Lung (tissue), 12 donors: ENCODE data around the gene C2orf49. TPM values are rescaled to one million over a fixed set of nuclear protein-coding genes. Genes with fewer than 3 reads are reported as not detected.

Experiments
- ATAC-seq: fragments of 200-7000 bp; cut with Tn5 transposase; one replicate; pipeline ENCODE4 v1.9.1; 2020; ENCODE audit warnings: moderate number of reproducible peaks; ENCODE audit not compliant: insufficient read depth, low FRiP score
- DNase-seq, 3 donors: peaks; one replicate each; pipeline ENCODE4 v3.0.0-alpha.2; 2013 to 2017
- H3K27ac ChIP-seq, 2 donors: one replicate each; pipeline ENCODE4 v1.5.1; 2013; ENCODE audit warnings: mild to moderate bottlenecking in 2 of 2, moderate library complexity in 2 of 2, control low read depth in 1 of 2, inconsistent platforms in 1 of 2, low read depth in 1 of 2, low read length in 1 of 2
- H3K27me3 ChIP-seq, 3 donors: one replicate each; pipeline ENCODE4 v1.5.1; 2013; ENCODE audit warnings: low read length in 2 of 3; ENCODE audit not compliant: control insufficient read depth in 3 of 3, insufficient read depth in 3 of 3
- H3K36me3 ChIP-seq, 4 donors: one replicate each; pipeline ENCODE4 v1.5.1; 2013; ENCODE audit warnings: low read length in 4 of 4, mild to moderate bottlenecking in 1 of 4, moderate library complexity in 1 of 4; ENCODE audit not compliant: control insufficient read depth in 4 of 4, insufficient read depth in 4 of 4
- H3K4me1 ChIP-seq, 5 donors: one replicate each; pipeline ENCODE4 v1.5.1; 2013; ENCODE audit warnings: low read length in 5 of 5, mild to moderate bottlenecking in 2 of 5, moderate library complexity in 1 of 5; ENCODE audit not compliant: control insufficient read depth in 5 of 5, insufficient read depth in 5 of 5
- H3K4me3 ChIP-seq: one replicate; pipeline ENCODE4 v1.5.1; 2013; ENCODE audit warnings: mild to moderate bottlenecking, control low read depth, moderate library complexity
- H3K9ac ChIP-seq, 2 donors: one replicate each; pipeline ENCODE4 v1.5.1; 2013; ENCODE audit warnings: low read length in 2 of 2, control low read depth in 1 of 2; ENCODE audit not compliant: insufficient read depth in 1 of 2
- H3K9me3 ChIP-seq, 4 donors: one replicate each; pipeline ENCODE4 v1.5.1; 2013; ENCODE audit warnings: low read length in 3 of 4, mild to moderate bottlenecking in 1 of 4, moderate library complexity in 1 of 4; ENCODE audit not compliant: control insufficient read depth in 4 of 4, insufficient read depth in 3 of 4
- WGBS, 2 donors: extraction: QIAGEN DNeasy Blood & Tissue Kit; methylation state at CpG; one replicate each; pipeline ENCODE4 v1.1.7; 2013; 5-methylcytosine and 5-hydroxymethylcytosine counted together
- polyA plus RNA-seq, 2 donors: library from polyadenylated mRNA; stranded (reverse); fragments of 200-250 nt; gene quantifications; one replicate each; pipeline ENCODE4 v1.2.1, GENCODE V29; 2013
- total RNA-seq, 2 donors: library from RNA; depleted of rRNA in 1 of 2; stranded (reverse); fragments of >200 nt in 1 of 2; gene quantifications; one replicate each; pipeline ENCODE4 v1.2.1, GENCODE V29; 2014 to 2021
- TF ChIP-seq, protein P1 (sequence below): IDR thresholded peaks from 2 replicates; pipeline ENCODE4 v1.5.1; 2012; ENCODE audit warnings: mild to moderate bottlenecking; ENCODE audit errors: control extremely low read depth, extremely low read depth
- donor health status: control.
- donor health status: control.
- donor health status: Bipolar disorder and iron deficiency.
- donor health status: healthy.
- donor health status: DM: yes; HTN: yes; CAD: no.

Gene C2orf49
- total and polyA plus RNA-seq, 4 donors: 7.6 to 18.7 (median 10.7) TPM

GRCh38 chr2:105327690-105328089 lies 9.7 kb upstream of the C2orf49 start:
- Histone ChIP-seq H3K9ac (no peak overlapping the region), H3K27ac (no peak overlapping the region), H3K36me3 (peaks cover 0 to 4% (median 0%) of the 10 kb centered on the region in 4 donors), H3K27me3 (no peaks in the 10 kb centered on the region), H3K4me1 (peaks cover 4 to 11% (median 8%) of the 10 kb centered on the region in 5 donors), H3K4me3 (no peak overlapping the region), H3K9me3 (peaks cover 0 to 1% (median 0%) of the 10 kb centered on the region in 4 donors)
- TF ChIP-seq, protein P1, sequence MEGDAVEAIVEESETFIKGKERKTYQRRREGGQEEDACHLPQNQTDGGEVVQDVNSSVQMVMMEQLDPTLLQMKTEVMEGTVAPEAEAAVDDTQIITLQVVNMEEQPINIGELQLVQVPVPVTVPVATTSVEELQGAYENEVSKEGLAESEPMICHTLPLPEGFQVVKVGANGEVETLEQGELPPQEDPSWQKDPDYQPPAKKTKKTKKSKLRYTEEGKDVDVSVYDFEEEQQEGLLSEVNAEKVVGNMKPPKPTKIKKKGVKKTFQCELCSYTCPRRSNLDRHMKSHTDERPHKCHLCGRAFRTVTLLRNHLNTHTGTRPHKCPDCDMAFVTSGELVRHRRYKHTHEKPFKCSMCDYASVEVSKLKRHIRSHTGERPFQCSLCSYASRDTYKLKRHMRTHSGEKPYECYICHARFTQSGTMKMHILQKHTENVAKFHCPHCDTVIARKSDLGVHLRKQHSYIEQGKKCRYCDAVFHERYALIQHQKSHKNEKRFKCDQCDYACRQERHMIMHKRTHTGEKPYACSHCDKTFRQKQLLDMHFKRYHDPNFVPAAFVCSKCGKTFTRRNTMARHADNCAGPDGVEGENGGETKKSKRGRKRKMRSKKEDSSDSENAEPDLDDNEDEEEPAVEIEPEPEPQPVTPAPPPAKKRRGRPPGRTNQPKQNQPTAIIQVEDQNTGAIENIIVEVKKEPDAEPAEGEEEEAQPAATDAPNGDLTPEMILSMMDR: no peak
- WGBS, 2 donors: 62 to 86% methylated on average over 2 of the region's 2 CpGs
- no peak for DNase-seq
- ATAC-seq: no peak

DNA sequence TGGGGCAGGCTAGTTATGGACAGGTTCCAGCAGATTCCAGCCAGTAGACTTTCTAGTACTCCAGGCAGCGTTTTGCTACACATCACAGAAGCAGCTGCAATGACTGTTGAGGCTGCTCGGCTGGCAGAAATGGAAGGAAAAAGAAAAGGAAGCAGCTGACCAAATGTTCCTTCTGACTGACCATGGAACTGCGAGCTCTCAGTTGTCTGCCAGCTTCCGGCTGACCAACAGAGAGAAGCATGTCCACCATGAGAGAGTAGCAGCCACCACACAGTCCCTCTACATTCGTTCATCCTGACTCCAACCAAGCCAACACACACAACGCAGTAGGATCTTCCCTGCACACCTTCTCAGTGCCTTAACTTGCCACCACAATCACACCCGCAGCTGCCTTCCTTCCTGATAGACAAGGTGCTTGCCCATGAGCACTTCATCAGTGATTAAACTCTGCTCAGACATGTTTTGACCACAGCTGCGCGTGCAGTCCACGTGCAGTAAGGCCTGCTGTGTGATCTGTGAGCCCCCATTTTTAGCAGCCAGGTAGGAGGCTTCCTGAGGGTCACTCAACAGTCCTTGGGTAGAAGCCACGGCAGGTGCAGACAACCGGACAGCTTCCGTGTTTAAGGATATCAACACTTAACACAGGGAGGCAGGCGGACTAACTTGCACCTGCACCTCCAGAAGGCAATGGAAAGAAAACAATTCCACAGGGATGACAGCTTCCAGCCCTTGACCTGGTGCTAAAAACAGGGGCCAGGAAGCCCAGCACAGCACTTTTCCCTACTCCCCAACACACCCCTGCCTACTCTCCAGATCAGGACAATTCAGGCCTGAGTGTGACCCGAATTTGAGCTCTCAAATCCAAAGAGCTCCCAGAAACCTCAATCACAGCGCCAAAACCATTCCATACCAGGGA lies 8.8 kb upstream of the C2orf49 start:
- Histone ChIP-seq H3K4me1 (peaks cover 4 to 11% (median 5%) of the 10 kb centered on the region in 5 donors), H3K27me3 (no peaks in the 10 kb centered on the region), H3K4me3 (peak overlapping the region; percentile 77), H3K27ac (peak overlapping the region in 1 of 2 donors; percentile 89), H3K9ac (peak overlapping the region in 1 of 2 donors; percentile 84), H3K36me3 (peaks cover 0 to 4% (median 0%) of the 10 kb centered on the region in 4 donors), H3K9me3 (peaks cover 0 to 1% (median 0%) of the 10 kb centered on the region in 4 donors)
- 9 to 20% methylated on average over 16 of the region's 16 CpGs for WGBS, 2 donors
- TF ChIP-seq, protein P1: no peak
- DNase-seq: peak; percentile 24 to 29 (median 29)
- ATAC-seq: peak; percentile 11

GRCh38 chr2:105329197-105329554 lies 8.2 kb upstream of the C2orf49 start:
- ATAC-seq (peak; percentile 17), DNase-seq (peak in 2 of 3 donors; percentile 20 to 24)
- H3K4me1 ChIP-seq: peaks cover 4 to 11% (median 5%) of the 10 kb centered on the region in 5 donors

More at GRCh38 chr2:105329197-105329554, 8.2 kb upstream of the C2orf49 start:
- H3K9me3 ChIP-seq: peaks cover 0 to 1% (median 0%) of the 10 kb centered on the region in 4 donors
- peak overlapping the region in 1 of 2 donors; percentile 84 for H3K9ac ChIP-seq
- H3K4me3 ChIP-seq: peak overlapping the region; percentile 77
- no peaks in the 10 kb centered on the region for H3K27me3 ChIP-seq
- H3K36me3 ChIP-seq: peaks cover 0 to 4% (median 0%) of the 10 kb centered on the region in 4 donors
- TF ChIP-seq, protein P1: no peak
- 1% methylated on average over 15 to 17 of the region's 17 CpGs for WGBS, 2 donors
- H3K27ac ChIP-seq: peak overlapping the region in 1 of 2 donors; percentile 89
